Karpas-422 (cell line): ENCODE data around the gene SDK1. TPM values are rescaled to one million over a fixed set of nuclear protein-coding genes. Genes with fewer than 3 reads are reported as not detected.

Source experiments
- DNase-seq: peaks from one replicate; pipeline ENCODE4 v3.0.0-alpha.2; 2015
- H2AFZ ChIP-seq: fragments of 200-600 bp; sonication (generic); 2 replicates; pipeline ENCODE4 v1.6.1; 2014; ENCODE audit warnings: antibody characterized with exemption, low read length, mixed read lengths
- H3K27ac ChIP-seq: fragments of 200-600 bp; sonication (generic); 2 replicates; pipeline ENCODE4 v1.5.1; 2014; ENCODE audit warnings: mild to moderate bottlenecking, low read length, moderate library complexity
- H3K27me3 ChIP-seq: fragments of 200-600 bp; sonication (generic); 2 replicates; pipeline ENCODE4 v1.6.1; 2014; ENCODE audit warnings: low read length, mixed read lengths
- H3K36me3 ChIP-seq: fragments of 200-600 bp; sonication (generic); 2 replicates; pipeline ENCODE4 v1.6.1; 2014; ENCODE audit warnings: low read length, mixed read lengths; ENCODE audit not compliant: insufficient read depth
- H3K4me1 ChIP-seq: fragments of 200-600 bp; sonication (generic); 2 replicates; pipeline ENCODE4 v1.6.1; 2014; ENCODE audit warnings: mild to moderate bottlenecking, low read length, mixed read lengths
- H3K4me2 ChIP-seq: fragments of 200-600 bp; sonication (generic); 2 replicates; pipeline ENCODE4 v1.6.1; 2014; ENCODE audit warnings: low read length, low read depth, mild to moderate bottlenecking; ENCODE audit not compliant: poor library complexity, severe bottlenecking
- H3K4me3 ChIP-seq: fragments of 200-600 bp; sonication (generic); 2 replicates; pipeline ENCODE4 v1.5.1; 2014; ENCODE audit warnings: mild to moderate bottlenecking, antibody characterized with exemption, low read length, mixed read lengths
- H3K79me2 ChIP-seq: fragments of 200-600 bp; sonication (generic); 2 replicates; pipeline ENCODE4 v1.6.1; 2014; ENCODE audit warnings: mild to moderate bottlenecking, low read length, mixed read lengths
- H3K9ac ChIP-seq: fragments of 200-600 bp; sonication (generic); 2 replicates; pipeline ENCODE4 v1.6.0; 2014; ENCODE audit warnings: low read length
- H3K9me2 ChIP-seq: fragments of 200-600 bp; sonication (generic), shearing (Covaris generic); replicated peaks from 2 replicates; pipeline ENCODE4 v1.6.0; 2014; ENCODE audit warnings: mild to moderate bottlenecking, low read length, moderate library complexity; ENCODE audit not compliant: insufficient read depth
- H3K9me3 ChIP-seq: fragments of 300-700, 200-600 bp; sonication (generic); 2 replicates; pipeline ENCODE4 v1.6.1; 2014; ENCODE audit warnings: low read length, mixed read lengths
- H4K20me1 ChIP-seq: fragments of 200-600 bp; sonication (generic); 2 replicates; pipeline ENCODE4 v1.6.1; 2014; ENCODE audit warnings: mild to moderate bottlenecking, antibody characterized with exemption, low read length, low read depth; ENCODE audit not compliant: insufficient read depth
- total RNA-seq: library from RNA; depleted of rRNA; stranded (reverse); fragments of >200 nt; shearing (Covaris generic); gene quantifications from 2 replicates; pipeline ENCODE4 v1.2.3, GENCODE V29; 2014; ENCODE audit warnings: low replicate concordance

Gene SDK1
- total RNA-seq, 1 experiment from 2014 or later = not detected

- no peak overlapping the region for H3K9ac ChIP-seq
- H3K9me3 ChIP-seq = no peaks in the 10 kb centered on the region
- no peaks in the 10 kb centered on the region for H3K9me2 ChIP-seq
- no peaks in the 10 kb centered on the region for H3K36me3 ChIP-seq
- DNase-seq = no peak
- no peak overlapping the region for H3K4me3 ChIP-seq
- H3K4me2 ChIP-seq = no peak overlapping the region
- H3K79me2 ChIP-seq = no peaks in the 10 kb centered on the region
- no peak overlapping the region for H3K27ac ChIP-seq
- no peaks in the 10 kb centered on the region for H4K20me1 ChIP-seq
- H3K4me1 ChIP-seq = no peaks in the 10 kb centered on the region
- no peak overlapping the region for H2AFZ ChIP-seq
- H3K27me3 ChIP-seq = no peaks in the 10 kb centered on the region
These were observed 69.9 kb downstream of the SDK1 start for GRCh38 chr7:3370921-3371320.

GRCh38 chr7:3371601-3372000 lies 70.5 kb downstream of the SDK1 start:
- Histone ChIP-seq H3K27ac (no peak overlapping the region), H3K4me2 (no peak overlapping the region), H3K4me3 (no peak overlapping the region), H4K20me1 (no peaks in the 10 kb centered on the region), H3K9ac (no peak overlapping the region), H2AFZ (no peak overlapping the region), H3K36me3 (no peaks in the 10 kb centered on the region), H3K9me3 (no peaks in the 10 kb centered on the region), H3K4me1 (no peaks in the 10 kb centered on the region), H3K9me2 (no peaks in the 10 kb centered on the region), H3K79me2 (no peaks in the 10 kb centered on the region), H3K27me3 (no peaks in the 10 kb centered on the region)
- DNase-seq = no peak

GRCh38 chr7:3374239-3374638 lies 73.2 kb downstream of the SDK1 start:
- H3K9me2 ChIP-seq = no peaks in the 10 kb centered on the region
- H2AFZ ChIP-seq = no peak overlapping the region
- no peaks in the 10 kb centered on the region for H3K79me2 ChIP-seq
- no peak overlapping the region for H3K4me3 ChIP-seq
- H3K27ac ChIP-seq = no peak overlapping the region
- H4K20me1 ChIP-seq = no peaks in the 10 kb centered on the region
- H3K4me2 ChIP-seq = no peak overlapping the region
- no peak overlapping the region for H3K9ac ChIP-seq
- no peak for DNase-seq
- H3K36me3 ChIP-seq = no peaks in the 10 kb centered on the region
- no peaks in the 10 kb centered on the region for H3K27me3 ChIP-seq
- H3K9me3 ChIP-seq = no peaks in the 10 kb centered on the region
- no peaks in the 10 kb centered on the region for H3K4me1 ChIP-seq

GRCh38 chr7:3378390-3379150 lies 77.5 kb downstream of the SDK1 start:
- Histone ChIP-seq H3K4me2 (no peak overlapping the region), H3K4me3 (no peak overlapping the region), H3K79me2 (no peaks in the 10 kb centered on the region), H3K9ac (no peak overlapping the region), H3K36me3 (no peaks in the 10 kb centered on the region), H4K20me1 (no peaks in the 10 kb centered on the region), H3K27me3 (no peaks in the 10 kb centered on the region), H3K27ac (no peak overlapping the region), H3K9me3 (no peaks in the 10 kb centered on the region), H2AFZ (no peak overlapping the region), H3K9me2 (no peaks in the 10 kb centered on the region), H3K4me1 (no peaks in the 10 kb centered on the region)
- DNase-seq = no peak

GRCh38 chr7:3380034-3380433 lies 79.0 kb downstream of the SDK1 start:
- no peak overlapping the region for H3K27ac ChIP-seq
- H2AFZ ChIP-seq = no peak overlapping the region
- no peaks in the 10 kb centered on the region for H3K27me3 ChIP-seq
- no peak overlapping the region for H3K4me2 ChIP-seq
- H3K36me3 ChIP-seq = no peaks in the 10 kb centered on the region
- H3K79me2 ChIP-seq = no peaks in the 10 kb centered on the region
- H3K4me1 ChIP-seq = no peaks in the 10 kb centered on the region
- no peak overlapping the region for H3K9ac ChIP-seq
- H3K4me3 ChIP-seq = no peak overlapping the region
- H3K9me2 ChIP-seq = no peaks in the 10 kb centered on the region
- no peaks in the 10 kb centered on the region for H3K9me3 ChIP-seq
- no peak for DNase-seq
- H4K20me1 ChIP-seq = no peaks in the 10 kb centered on the region

- H3K4me1 ChIP-seq = no peaks in the 10 kb centered on the region
- H3K79me2 ChIP-seq = no peaks in the 10 kb centered on the region
- no peaks in the 10 kb centered on the region for H3K27me3 ChIP-seq
- H3K9ac ChIP-seq = no peak overlapping the region
- H3K36me3 ChIP-seq = no peaks in the 10 kb centered on the region
- H3K27ac ChIP-seq = no peak overlapping the region
- no peaks in the 10 kb centered on the region for H3K9me2 ChIP-seq
- no peaks in the 10 kb centered on the region for H3K9me3 ChIP-seq
- H3K4me2 ChIP-seq = no peak overlapping the region
- H4K20me1 ChIP-seq = no peaks in the 10 kb centered on the region
- no peak for DNase-seq
- no peak overlapping the region for H3K4me3 ChIP-seq
- no peak overlapping the region for H2AFZ ChIP-seq
These were observed 80.0 kb downstream of the SDK1 start for GRCh38 chr7:3380886-3381685.

- no peak for DNase-seq
- Histone ChIP-seq H3K27me3 (no peaks in the 10 kb centered on the region), H3K9me3 (no peaks in the 10 kb centered on the region), H3K9me2 (no peaks in the 10 kb centered on the region), H2AFZ (no peak overlapping the region), H3K4me1 (no peaks in the 10 kb centered on the region), H3K36me3 (no peaks in the 10 kb centered on the region), H3K4me3 (no peak overlapping the region), H3K27ac (no peak overlapping the region), H4K20me1 (no peaks in the 10 kb centered on the region), H3K9ac (no peak overlapping the region), H3K4me2 (no peak overlapping the region), H3K79me2 (no peaks in the 10 kb centered on the region)
These were observed 85.6 kb downstream of the SDK1 start for GRCh38 chr7:3386423-3387190.

GRCh38 chr7:3393862-3394261 lies 92.8 kb downstream of the SDK1 start:
- Histone ChIP-seq H3K9me2 (no peaks in the 10 kb centered on the region), H3K27me3 (no peaks in the 10 kb centered on the region)

More at GRCh38 chr7:3393862-3394261, 92.8 kb downstream of the SDK1 start:
- Histone ChIP-seq H3K4me3 (no peak overlapping the region), H4K20me1 (no peaks in the 10 kb centered on the region), H3K79me2 (no peaks in the 10 kb centered on the region), H3K9ac (no peak overlapping the region), H3K4me2 (no peak overlapping the region), H3K9me3 (no peaks in the 10 kb centered on the region; the same call in 1 of the 2 replicates), H3K4me1 (no peaks in the 10 kb centered on the region), H2AFZ (no peak overlapping the region), H3K27ac (no peak overlapping the region), H3K36me3 (no peaks in the 10 kb centered on the region)
- no peak for DNase-seq
